Ishikawa (cell line): ENCODE results near the gene FBXL17.

Experiments
- CEBPB ChIP-seq: IDR thresholded peaks from 2 replicates; pipeline ENCODE4 v1.6.1; 2012
- CREB1 ChIP-seq: IDR thresholded peaks from 2 replicates; pipeline ENCODE4 v1.6.1; 2012; ENCODE audit warnings: low read depth
- EGR1 ChIP-seq: IDR thresholded peaks from 2 replicates; pipeline ENCODE4 v1.6.1; 2012
- FOXM1 ChIP-seq: IDR thresholded peaks from 2 replicates; pipeline ENCODE4 v1.6.1; 2012; ENCODE audit warnings: low read depth, borderline replicate concordance
- MAX ChIP-seq: IDR thresholded peaks from 2 replicates; pipeline ENCODE4 v1.6.1; 2012
- NFIC ChIP-seq: IDR thresholded peaks from 2 replicates; pipeline ENCODE4 v1.6.1; 2012
- RAD21 ChIP-seq: IDR thresholded peaks from 2 replicates; pipeline ENCODE4 v1.6.1; 2012; ENCODE audit warnings: low read depth
- TAF1 ChIP-seq: IDR thresholded peaks from 2 replicates; pipeline ENCODE4 v1.6.1; 2012; ENCODE audit warnings: low read depth, mild to moderate bottlenecking
- TCF12 ChIP-seq: IDR thresholded peaks from 2 replicates; pipeline ENCODE4 v1.6.1; 2012; ENCODE audit warnings: low read depth
- USF1 ChIP-seq: IDR thresholded peaks from 2 replicates; pipeline ENCODE4 v1.6.1; 2012
- YY1 ChIP-seq: IDR thresholded peaks from 2 replicates; pipeline ENCODE4 v1.6.1; 2012; ENCODE audit warnings: low read depth
- ZBTB7A ChIP-seq: IDR thresholded peaks from 2 replicates; pipeline ENCODE4 v1.6.1; 2012; ENCODE audit warnings: low read depth
- TF ChIP-seq, protein P1 (sequence below): IDR thresholded peaks from 2 replicates; pipeline ENCODE4 v1.6.1; 2012; ENCODE audit warnings: low read depth, mild to moderate bottlenecking

DNA sequence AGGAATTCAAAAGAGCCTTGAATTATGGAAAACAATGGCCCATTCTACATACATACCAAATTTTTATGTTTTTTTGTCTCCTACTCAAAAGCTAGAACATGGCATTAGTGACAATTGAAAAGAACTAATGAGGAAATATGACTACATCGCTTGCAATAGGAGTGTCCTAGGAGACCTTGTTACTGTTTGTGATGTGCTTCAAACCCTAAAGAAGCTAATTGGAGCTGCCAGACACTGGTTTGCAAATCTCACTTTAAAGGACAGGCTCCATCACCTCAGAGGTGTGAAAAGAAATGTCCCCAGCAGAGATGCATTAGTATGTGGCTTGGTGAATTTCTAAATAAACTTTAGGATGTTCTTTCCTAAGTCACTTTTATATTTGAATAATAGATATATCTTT lies 356.9 kb downstream of the FBXL17 start:
- TF ChIP-seq USF1 (no peak), RAD21 (no peak), MAX (no peak), TCF12 (no peak), YY1 (no peak), NFIC (no peak), TAF1 (no peak), FOXM1 (no peak), CEBPB (no peak), EGR1 (no peak), CREB1 (no peak), ZBTB7A (no peak)
- TF ChIP-seq, protein P1, sequence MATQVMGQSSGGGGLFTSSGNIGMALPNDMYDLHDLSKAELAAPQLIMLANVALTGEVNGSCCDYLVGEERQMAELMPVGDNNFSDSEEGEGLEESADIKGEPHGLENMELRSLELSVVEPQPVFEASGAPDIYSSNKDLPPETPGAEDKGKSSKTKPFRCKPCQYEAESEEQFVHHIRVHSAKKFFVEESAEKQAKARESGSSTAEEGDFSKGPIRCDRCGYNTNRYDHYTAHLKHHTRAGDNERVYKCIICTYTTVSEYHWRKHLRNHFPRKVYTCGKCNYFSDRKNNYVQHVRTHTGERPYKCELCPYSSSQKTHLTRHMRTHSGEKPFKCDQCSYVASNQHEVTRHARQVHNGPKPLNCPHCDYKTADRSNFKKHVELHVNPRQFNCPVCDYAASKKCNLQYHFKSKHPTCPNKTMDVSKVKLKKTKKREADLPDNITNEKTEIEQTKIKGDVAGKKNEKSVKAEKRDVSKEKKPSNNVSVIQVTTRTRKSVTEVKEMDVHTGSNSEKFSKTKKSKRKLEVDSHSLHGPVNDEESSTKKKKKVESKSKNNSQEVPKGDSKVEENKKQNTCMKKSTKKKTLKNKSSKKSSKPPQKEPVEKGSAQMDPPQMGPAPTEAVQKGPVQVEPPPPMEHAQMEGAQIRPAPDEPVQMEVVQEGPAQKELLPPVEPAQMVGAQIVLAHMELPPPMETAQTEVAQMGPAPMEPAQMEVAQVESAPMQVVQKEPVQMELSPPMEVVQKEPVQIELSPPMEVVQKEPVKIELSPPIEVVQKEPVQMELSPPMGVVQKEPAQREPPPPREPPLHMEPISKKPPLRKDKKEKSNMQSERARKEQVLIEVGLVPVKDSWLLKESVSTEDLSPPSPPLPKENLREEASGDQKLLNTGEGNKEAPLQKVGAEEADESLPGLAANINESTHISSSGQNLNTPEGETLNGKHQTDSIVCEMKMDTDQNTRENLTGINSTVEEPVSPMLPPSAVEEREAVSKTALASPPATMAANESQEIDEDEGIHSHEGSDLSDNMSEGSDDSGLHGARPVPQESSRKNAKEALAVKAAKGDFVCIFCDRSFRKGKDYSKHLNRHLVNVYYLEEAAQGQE, result no peak
